Right forelimb (tissue), 1 donor: Measurements from ENCODE around the gene VAT1L.
A peak's percentile ranks its signal among the peaks of the same experiment; 100 is the strongest.
"Not testable (repeated sequence)": the region's sequence is repeated elsewhere in the genome, so short reads cannot be mapped to it uniquely, and the experiment has no call there.

ENCODE experiments used
- DNase-seq: peaks from one replicate; pipeline ENCODE4 v3.0.0-alpha.2; 2018

Gene VAT1L

GRCh38 chr16:77963185-77964044 is 175.1 kb downstream of the VAT1L start:
- DNase-seq = no peak

- no peak for DNase-seq
Observed at GRCh38 chr16:77965346-77965745, 177.0 kb downstream of the VAT1L start.

- no peak for DNase-seq
Observed at GRCh38 chr16:77967054-77967904, 178.9 kb downstream of the VAT1L start.

GRCh38 chr16:77969861-77970260 is 181.5 kb downstream of the VAT1L start:
- no peak for DNase-seq

- no peak for DNase-seq
Observed at GRCh38 chr16:77970371-77970770, 182.0 kb downstream of the VAT1L start.

GRCh38 chr16:77971306-77972061 is 183.1 kb downstream of the VAT1L start:
- DNase-seq = peak; percentile 86

- DNase-seq = no peak
Observed at GRCh38 chr16:77972062-77972392, 183.7 kb downstream of the VAT1L start.

GRCh38 chr16:77974883-77975282 is 186.5 kb downstream of the VAT1L start:
- DNase-seq = no peak

- DNase-seq = no peak
Observed at GRCh38 chr16:77975942-77976341, 187.6 kb downstream of the VAT1L start.

- no peak for DNase-seq
Observed at GRCh38 chr16:77977339-77977738, 189.0 kb downstream of the VAT1L start.

GRCh38 chr16:77985111-77985510 is 196.7 kb downstream of the VAT1L start:
- no peak for DNase-seq

GRCh38 chr16:77986011-77986740 is 197.8 kb downstream of the VAT1L start:
- DNase-seq = no peak

GRCh38 chr16:77987810-77988209 is 199.4 kb downstream of the VAT1L start:
- DNase-seq = no peak

- no peak for DNase-seq
Observed at GRCh38 chr16:77989846-77990245, 201.5 kb downstream of the VAT1L start.

- no peak for DNase-seq
Observed at GRCh38 chr16:77991701-77992100, 203.3 kb downstream of the VAT1L start.

GRCh38 chr16:77992381-77992780 is 204.0 kb downstream of the VAT1L start:
- not testable (repeated sequence) for DNase-seq

GRCh38 chr16:77993111-77993985 is 205.0 kb downstream of the VAT1L start:
- DNase-seq = peak; percentile 53

- no peak for DNase-seq
Observed at GRCh38 chr16:77995843-77996455, 207.6 kb downstream of the VAT1L start.

- no peak for DNase-seq
Observed at GRCh38 chr16:77998350-77999023, 210.1 kb downstream of the VAT1L start.

- no peak for DNase-seq
Observed at GRCh38 chr16:78001451-78002025, 213.2 kb downstream of the VAT1L start.
